NB4 (cell line): ENCODE data around the gene MSI2.

Experiments used
- MYC ChIP-seq: IDR thresholded peaks from 2 replicates; pipeline ENCODE4 v1.6.1; 2011; ENCODE audit warnings: low read depth, low read length
- POLR2A ChIP-seq: IDR thresholded peaks from 2 replicates; pipeline ENCODE4 v1.6.1; 2011; ENCODE audit warnings: mild to moderate bottlenecking; ENCODE audit not compliant: insufficient read length; ENCODE audit errors: extremely low read depth
- TF ChIP-seq, protein P1 (sequence below): IDR thresholded peaks from one replicate; pipeline ENCODE4 v1.5.1; 2012; ENCODE audit warnings: low read depth, low read length
- TF ChIP-seq, protein P2 (sequence below): IDR thresholded peaks from 2 replicates; pipeline ENCODE4 v1.6.1; 2011; ENCODE audit warnings: low read depth, low read length

DNA sequence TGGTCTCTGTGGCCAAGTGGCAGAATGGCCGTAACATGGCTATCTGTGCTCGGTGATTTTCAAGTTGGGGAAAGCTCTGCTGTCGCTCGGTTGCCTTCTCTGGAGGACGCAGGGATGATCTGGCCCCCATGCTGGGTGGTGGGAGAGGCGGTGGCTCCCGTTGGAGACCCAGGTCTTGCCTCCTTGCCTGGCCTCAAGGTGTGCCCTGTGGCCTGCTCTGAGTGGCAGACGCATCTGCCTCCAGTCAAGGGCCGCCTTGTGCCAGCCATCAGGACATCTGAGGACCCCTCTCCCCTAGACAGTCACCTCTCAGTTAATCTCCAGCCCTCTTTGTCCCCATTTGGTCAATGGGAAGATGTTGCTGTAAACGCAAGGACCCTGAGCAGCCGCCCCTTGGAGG lies 322.9 kb downstream of the MSI2 start:
- no peak for TF ChIP-seq POLR2A
- TF ChIP-seq, protein P1, sequence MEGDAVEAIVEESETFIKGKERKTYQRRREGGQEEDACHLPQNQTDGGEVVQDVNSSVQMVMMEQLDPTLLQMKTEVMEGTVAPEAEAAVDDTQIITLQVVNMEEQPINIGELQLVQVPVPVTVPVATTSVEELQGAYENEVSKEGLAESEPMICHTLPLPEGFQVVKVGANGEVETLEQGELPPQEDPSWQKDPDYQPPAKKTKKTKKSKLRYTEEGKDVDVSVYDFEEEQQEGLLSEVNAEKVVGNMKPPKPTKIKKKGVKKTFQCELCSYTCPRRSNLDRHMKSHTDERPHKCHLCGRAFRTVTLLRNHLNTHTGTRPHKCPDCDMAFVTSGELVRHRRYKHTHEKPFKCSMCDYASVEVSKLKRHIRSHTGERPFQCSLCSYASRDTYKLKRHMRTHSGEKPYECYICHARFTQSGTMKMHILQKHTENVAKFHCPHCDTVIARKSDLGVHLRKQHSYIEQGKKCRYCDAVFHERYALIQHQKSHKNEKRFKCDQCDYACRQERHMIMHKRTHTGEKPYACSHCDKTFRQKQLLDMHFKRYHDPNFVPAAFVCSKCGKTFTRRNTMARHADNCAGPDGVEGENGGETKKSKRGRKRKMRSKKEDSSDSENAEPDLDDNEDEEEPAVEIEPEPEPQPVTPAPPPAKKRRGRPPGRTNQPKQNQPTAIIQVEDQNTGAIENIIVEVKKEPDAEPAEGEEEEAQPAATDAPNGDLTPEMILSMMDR = no peak
- TF ChIP-seq, protein P2, sequence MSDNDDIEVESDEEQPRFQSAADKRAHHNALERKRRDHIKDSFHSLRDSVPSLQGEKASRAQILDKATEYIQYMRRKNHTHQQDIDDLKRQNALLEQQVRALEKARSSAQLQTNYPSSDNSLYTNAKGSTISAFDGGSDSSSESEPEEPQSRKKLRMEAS = no peak
- TF ChIP-seq MYC = no peak
